ENCODE results near the gene PSME3.
"Not testable (repeated sequence)": the region's sequence is repeated elsewhere in the genome, so short reads cannot be mapped to it uniquely, and the experiment has no call there.

Gene PSME3

DNA sequence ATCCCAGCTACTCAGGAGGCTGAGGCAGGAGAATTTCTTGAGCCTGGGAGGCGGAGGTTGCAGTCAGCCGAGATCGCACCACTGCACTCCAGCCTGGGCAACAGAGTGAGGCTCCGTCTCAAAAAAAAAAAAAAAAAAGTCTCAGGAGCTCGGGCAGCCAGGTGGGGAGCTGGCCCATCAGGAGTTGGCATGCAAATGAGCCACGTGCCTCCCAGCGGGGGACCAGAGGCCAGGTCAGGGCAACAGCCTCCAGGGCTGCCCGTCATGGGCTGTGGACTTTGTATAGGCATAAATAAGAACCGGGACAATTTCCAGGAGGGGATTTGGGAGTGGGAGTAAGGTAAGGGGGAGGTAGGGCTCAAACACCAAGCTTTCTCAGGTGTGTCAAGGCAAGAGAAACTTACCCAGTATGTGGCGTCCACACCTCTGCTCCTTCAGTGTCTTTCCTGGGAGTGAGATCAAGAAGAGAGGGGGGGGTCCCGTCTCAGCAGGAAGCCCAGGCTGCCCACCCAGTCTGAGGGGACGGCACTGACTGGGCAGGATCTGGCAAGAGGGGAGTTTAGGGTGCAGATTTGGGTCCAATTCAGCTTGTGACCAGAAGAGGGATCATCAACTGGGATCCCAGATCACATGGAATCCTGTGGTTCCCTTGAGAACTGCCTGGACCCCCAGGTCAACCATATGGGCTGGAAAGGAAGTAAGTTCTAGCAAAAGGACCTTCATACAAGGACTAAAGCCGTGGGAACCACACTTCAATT is 45.1 kb downstream of the PSME3 start:
- peak; percentile 62 for DNase-seq (ENCODE audit: low spot score)

DNA sequence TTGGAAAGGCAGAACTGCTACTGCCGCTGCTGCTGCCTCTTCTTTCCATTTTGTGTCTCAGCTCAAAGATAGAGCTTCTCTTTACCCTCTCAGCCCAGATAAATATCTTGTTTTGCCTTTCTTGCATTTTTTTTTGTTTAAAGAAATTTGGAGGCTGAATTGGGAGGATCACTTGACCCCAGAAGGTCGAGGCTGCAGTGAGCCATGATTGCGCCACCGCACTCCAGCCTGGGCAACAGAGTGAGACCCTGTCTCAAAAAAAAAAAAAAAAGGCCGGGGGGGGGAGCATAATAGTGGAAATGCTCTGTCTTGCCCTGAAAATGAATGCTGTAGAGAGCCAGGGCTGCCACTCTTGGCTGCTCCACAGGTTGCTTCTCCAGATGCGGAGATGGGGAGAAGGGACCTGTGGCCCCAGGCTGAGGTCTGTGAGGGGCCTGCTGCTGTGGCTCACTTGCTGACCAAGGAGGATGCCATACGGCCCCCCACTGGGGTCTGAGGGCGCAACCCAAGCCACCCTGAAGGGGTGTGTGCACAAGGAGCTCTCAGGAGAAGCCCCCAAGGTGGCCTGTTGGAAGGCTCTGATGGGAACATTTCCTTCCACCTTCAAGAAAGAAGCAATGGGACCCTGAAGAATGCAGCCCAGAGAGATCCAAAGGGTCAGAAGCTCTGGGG is 45.9 kb downstream of the PSME3 start:
- no peak for DNase-seq (ENCODE audit: low spot score)

DNA sequence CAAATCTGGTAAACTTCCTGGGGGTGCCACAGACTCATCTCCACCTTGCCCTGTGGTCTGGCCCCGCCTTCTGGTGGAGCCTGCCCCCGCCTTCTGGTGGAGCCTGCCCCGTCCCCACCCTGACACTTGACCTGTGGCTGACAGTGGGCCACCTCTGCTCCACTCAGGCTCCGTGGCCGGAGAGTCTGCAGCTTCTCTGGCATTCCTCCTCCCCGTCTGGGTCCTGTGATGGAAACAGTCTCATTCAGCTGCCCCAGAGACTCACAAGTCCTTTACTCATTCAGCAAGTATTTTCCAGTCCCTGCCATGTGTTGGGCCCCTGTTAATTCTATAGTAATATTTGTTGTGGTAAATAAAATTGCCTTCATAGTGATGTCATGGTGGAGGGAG is 46.4 kb downstream of the PSME3 start:
- no peak for DNase-seq (ENCODE audit: low spot score)

DNA sequence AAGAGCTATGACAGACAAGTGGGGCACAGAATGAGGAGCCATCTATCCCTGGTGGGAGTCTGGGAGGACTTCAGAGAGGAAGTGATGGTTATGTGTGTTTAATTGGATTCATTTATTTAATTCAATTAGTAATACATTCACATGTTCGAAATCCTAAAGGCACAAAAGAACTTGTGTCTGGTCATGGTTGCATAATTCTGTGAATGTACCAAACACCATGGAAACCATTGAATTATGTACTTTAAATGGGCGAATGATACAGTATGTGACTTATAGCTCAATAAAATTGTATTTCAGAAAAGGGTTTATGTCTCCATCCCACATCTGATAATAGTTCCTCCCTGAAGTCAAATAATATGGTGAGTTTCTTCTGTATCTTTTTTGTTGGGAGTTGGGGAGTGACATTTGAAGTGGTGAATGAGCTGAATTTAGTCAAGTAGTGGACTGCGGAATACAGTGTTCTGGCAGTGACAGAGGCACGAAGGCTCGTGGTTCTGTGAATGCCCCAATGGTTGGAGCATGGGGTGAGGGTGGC is 47.6 kb downstream of the PSME3 start:
- no peak for DNase-seq (ENCODE audit: low spot score)

DNA sequence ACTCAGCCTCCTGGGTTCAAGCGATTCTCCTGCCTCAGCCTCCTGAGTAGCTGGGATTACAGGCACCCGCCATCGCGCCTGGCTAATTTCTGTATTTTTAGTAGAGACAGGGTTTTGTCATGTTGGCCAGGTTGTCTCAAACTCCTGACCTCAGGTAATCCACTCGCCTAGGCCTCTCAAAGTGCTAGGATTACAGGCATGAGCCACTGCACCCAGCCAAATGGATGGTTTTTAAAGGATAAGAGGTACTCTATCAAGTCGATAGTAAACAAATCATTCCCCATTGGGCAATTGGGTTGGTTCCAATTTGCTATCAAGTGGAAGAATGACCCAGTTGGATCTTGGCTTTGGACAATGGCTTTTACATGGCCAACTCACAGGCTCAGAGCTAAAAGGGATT is 48.5 kb downstream of the PSME3 start:
- DNase-seq (ENCODE audit: low spot score), result not testable (repeated sequence)

DNA sequence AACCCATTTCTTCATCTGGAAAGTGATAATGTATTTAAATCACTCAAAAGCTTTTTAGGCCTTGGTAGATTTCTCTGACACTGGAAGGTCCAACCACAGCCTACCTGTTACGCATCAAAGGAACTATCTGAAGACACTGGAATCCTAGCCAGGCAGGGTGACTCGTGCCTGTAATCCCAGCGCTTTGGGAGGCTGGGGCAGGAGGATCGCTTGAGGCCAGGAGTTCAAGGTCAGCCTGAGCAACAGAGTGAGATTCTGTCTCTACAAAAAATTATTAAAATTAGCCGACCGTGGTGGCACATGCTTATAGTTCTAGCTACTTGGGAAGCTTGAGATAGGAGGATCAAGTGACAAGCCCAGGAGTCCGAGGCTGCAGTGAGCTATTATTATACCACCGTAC is 49.0 kb downstream of the PSME3 start:
- DNase-seq (ENCODE audit: low spot score), result no peak

DNA sequence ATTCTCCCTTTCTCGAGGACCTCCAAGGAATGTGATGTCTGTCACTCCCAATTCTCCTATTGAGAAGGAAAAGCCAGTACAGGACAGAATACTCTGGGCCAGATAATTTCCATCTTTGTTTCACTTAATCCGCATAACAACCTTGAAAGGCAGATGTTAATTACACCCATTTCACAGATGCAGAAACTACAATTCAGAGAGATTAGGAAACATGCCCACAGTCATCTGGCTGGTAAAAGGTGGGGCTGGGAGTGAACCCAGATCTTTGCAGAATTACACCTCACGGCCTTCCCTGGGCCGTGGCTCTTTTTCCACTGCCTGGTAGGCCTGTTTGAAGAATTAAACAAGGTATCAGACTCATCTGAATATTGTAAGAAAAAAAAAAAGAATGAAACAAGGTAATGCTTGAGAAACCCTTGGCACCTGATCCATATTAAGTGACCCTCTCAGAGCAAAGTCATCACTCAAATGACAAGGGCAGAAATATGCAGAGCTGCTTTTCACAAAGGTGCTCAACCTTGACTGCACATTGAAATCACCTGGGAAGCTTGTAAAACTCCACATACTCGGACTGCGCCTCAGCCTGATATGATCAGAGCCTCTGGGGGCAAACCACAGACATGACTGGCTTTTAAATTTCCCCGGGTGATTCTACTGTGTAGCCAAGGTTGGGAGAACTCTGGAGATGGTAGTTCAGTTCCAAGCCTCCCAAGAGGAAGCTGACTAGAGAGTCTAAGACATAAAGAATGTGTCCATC is 50.8 kb downstream of the PSME3 start:
- DNase-seq (ENCODE audit: low spot score), result no peak

DNA sequence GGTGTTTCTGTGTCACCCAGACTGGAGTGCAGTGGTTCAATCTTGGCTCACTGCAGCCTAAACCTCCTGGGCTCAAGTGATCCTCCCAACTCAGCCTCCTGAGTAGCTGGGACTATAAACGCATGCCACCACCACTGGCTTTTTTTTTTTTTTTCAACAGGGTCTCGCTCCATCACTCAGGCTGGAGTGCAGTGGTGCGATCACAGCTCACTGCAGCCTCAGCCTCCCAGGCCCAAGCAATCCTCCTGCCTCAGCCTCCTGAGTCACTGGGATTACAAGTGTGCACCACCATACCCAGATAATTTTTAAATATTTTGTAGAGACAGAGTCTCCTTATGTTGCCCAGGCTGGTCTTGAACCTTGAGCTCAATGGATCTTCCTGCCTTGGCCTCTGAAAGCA is 52.6 kb downstream of the PSME3 start:
- not testable (repeated sequence) for DNase-seq (ENCODE audit: low spot score)

DNA sequence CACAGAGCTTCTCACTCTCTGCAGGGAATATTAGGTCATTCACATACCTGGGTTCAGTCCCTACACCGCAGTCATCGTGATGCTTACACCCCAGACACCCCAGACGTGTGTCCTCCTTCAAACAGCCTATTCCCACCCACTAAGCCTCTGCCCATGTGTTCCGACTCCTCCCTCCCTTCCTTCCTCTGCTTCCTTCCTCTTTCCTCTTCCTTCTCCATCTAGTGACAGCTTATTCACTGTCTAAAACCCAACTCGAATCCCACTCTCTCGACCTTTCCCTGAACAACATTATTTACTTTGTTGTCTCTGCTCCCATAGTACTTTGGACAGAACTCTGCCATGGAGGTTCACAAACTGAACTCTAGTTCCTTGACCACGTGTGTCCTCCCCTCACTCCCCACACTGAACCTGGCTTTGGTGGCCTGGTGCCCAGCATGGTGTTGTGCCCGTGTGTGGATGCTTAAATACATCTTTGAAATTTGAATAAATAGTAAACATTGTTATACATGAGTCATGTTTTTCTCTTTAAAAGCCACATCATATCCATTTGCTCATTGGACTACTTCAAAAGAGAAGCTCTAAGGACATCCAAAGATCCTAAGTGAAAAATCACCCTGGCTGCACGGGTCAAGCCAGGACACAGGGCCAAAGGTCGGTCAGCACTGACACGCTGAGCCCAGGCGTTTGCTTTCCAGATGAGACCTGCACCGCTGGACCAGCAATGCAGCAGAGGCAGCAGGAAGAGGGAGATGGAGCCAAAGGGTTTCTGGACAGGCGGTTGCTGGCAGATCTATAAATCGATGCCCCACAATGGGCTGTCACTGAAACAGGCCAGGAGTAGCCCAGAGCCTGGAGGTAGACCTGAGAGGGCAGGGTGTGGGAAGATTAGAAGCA is 53.3 kb downstream of the PSME3 start:
- peak; percentile 67 for DNase-seq (ENCODE audit: low spot score)

DNA sequence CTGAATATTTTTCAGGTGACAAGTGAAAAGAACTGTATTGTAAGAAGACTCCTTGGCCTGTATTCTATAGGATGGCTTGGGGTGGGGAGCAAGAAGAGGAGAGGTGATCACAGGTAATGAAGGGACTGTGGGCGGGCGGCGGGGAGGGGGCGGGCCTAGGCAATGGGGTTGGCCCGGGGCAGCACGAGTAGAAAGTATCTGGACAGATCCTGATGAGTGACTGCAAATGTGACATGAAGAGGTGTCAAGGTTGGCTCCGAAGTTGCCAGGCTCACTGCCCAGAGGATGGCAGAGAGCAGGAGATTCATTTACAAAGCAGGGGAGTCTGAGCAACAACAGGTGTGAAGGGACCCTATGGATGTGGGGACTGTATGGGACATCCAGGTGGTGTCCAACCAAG is 56.6 kb downstream of the PSME3 start:
- DNase-seq (ENCODE audit: low spot score), result no peak

DNA sequence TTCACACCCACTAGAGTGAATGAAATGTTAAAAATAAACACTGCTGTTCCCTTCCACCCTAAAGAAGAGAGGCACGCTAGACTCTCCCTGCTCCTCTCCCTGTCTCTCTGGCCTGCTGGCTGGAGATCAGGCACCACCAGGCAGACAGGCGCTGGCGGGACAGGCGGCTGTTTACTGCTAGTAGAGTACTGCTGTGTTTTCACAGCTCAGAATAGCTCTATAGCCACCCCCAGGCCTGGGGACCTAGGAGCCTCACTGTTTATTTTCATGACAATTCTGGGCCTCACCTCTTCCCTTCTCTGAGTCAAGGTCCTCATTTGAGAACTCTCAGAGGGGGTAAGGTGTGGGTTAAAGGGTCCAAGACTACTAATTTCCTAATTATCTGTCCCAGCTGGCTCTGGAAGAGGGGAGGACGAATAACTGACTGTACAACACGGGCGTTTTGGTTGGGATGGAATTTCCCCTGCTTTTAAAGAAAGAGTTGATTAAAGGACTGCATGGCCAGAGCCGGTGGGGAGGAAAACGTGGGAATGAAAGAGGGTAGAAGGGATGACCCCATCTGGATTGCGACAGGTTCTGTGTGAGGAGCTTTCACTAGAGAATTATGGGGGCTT is 58.4 kb downstream of the PSME3 start:
- peak; percentile 65 for DNase-seq (ENCODE audit: low spot score)

DNA sequence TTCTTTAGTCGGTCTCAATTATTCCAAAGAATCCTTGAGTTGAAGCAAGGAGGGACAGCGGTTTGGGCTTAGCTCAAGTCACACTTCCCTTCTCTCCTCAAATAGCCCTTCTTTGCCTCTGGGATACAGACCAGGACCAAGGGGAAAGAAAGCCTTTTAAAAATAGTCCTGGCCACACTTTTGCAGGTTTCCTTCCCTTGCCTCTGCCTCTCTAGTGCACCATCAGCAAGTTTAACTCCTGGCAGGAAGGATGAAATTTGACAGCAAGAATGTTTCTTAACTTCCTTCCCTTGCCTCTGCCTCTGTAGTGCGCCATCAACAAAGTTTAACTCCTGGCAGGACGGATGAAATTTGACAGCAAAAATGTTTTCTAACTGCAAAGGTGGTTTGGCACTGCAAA is 60.2 kb downstream of the PSME3 start:
- DNase-seq (ENCODE audit: low spot score), result no peak
